OCI-LY7 (cell line): ENCODE results near the gene SLC17A7.

Experiments
- CTCF ChIP-seq: fragments of 200-600 bp; sonication (generic); conservative IDR thresholded peaks from 2 replicates; pipeline ENCODE4 v1.5.1; 2014; ENCODE audit warnings: mild to moderate bottlenecking, antibody characterized with exemption, low read length, moderate library complexity, mixed read lengths
- EZH2phosphoT487 ChIP-seq: fragments of 200-600 bp; sonication (generic); IDR thresholded peaks from 2 replicates; pipeline ENCODE4 v1.6.1; 2018; ENCODE audit warnings: low read depth, borderline replicate concordance, mild to moderate bottlenecking, mixed run types, antibody characterized with exemption, low read length, moderate library complexity, mixed read lengths

GRCh38 chr19:49389406-49389805, 51.9 kb downstream of the SLC17A7 start:
- TF ChIP-seq CTCF (no peak), EZH2phosphoT487 (no peak)
